ENCODE data around the gene ELK3. TPM values are rescaled to one million over a fixed set of nuclear protein-coding genes. Genes with fewer than 3 reads are reported as not detected.

Gene ELK3
- polyA plus RNA-seq, 1 of the 3 experiments (the other 2 are of a cell fraction), result 33.8 TPM

- Histone ChIP-seq H3K9me2 (no peaks in the 10 kb centered on the region), H3K4me3 (ENCODE audit: low read depth in 2 of 2, low read length in 1 of 2) (no peak overlapping the region), H3K9ac (no peak overlapping the region), H3K36me3 (replicated peaks in 1 of 2; ENCODE audit: control insufficient read depth in 1 of 2, insufficient read depth in 2 of 2, low read length in 1 of 2) (no peaks in the 10 kb centered on the region), H3K27ac (ENCODE audit: low read depth in 2 of 2, low read length in 1 of 2) (no peak overlapping the region), H4K20me1 (ENCODE audit: insufficient read depth) (no peaks in the 10 kb centered on the region), H2AFZ (ENCODE audit: low read depth) (no peak overlapping the region), H3F3A (replicated peaks; ENCODE audit: insufficient read depth) (peaks cover 6% of the 10 kb centered on the region), H3K9me3 (no peaks in the 10 kb centered on the region), H3K4me1 (ENCODE audit: control insufficient read depth in 1 of 2, insufficient read depth in 2 of 2, low read depth in 1 of 2, low read length in 1 of 2) (no peaks in the 10 kb centered on the region), H3K4me2 (no peak overlapping the region), H3K27me3 (ENCODE audit: insufficient read depth) (no peaks in the 10 kb centered on the region; the same call in 1 of the 2 replicates), H3K79me2 (ENCODE audit: insufficient read depth) (no peaks in the 10 kb centered on the region)
- DNase-seq, result no peak
- TF ChIP-seq MAX (IDR thresholded peaks at IDR 0.05; ENCODE audit: low read depth) (no peak), PBX3 (IDR thresholded peaks at IDR 0.05) (no peak)
- POLR2A ChIA-PET, result no interaction called here
- WGBS (ENCODE audit: low lambda C conversion rate), result 40% methylated on average over 4 of the region's 4 CpGs
- CTCF ChIA-PET, result no interaction called here
Observed at GRCh38 chr12:96172981-96173380, 21.2 kb upstream of the ELK3 start.

GRCh38 chr12:96176575-96176974, 17.6 kb upstream of the ELK3 start:
- H3K9me3 ChIP-seq, result no peaks in the 10 kb centered on the region
- H3K9ac ChIP-seq, result no peak overlapping the region
- H3K79me2 ChIP-seq (ENCODE audit: insufficient read depth), result no peaks in the 10 kb centered on the region
- ChIA-PET POLR2A (no interaction called here), CTCF (no interaction called here)
- no peak for DNase-seq
- no peaks in the 10 kb centered on the region for H3K36me3 ChIP-seq (replicated peaks in 1 of 2; ENCODE audit: control insufficient read depth in 1 of 2, insufficient read depth in 2 of 2, low read length in 1 of 2)
- H3K4me1 ChIP-seq (ENCODE audit: control insufficient read depth in 1 of 2, insufficient read depth in 2 of 2, low read depth in 1 of 2, low read length in 1 of 2), result no peaks in the 10 kb centered on the region
- no peak overlapping the region for H3K27ac ChIP-seq (ENCODE audit: low read depth in 2 of 2, low read length in 1 of 2)
- peaks cover 6% of the 10 kb centered on the region for H3F3A ChIP-seq (replicated peaks; ENCODE audit: insufficient read depth)
- no peak overlapping the region for H2AFZ ChIP-seq (ENCODE audit: low read depth)
- TF ChIP-seq TAF1 (IDR thresholded peaks at IDR 0.05; ENCODE audit: borderline replicate concordance, low read depth, low read length), result no peak
- no peak for TF ChIP-seq USF2 (IDR thresholded peaks at IDR 0.05; ENCODE audit: borderline replicate concordance, low read depth, low read length)
- TF ChIP-seq EZH2phosphoT487 (IDR thresholded peaks at IDR 0.05; ENCODE audit: borderline replicate concordance, low read depth), result no peak
- TF ChIP-seq TEAD4 (IDR thresholded peaks at IDR 0.05; ENCODE audit: borderline replicate concordance, insufficient read depth), result no peak
- TF ChIP-seq NRF1 (IDR thresholded peaks at IDR 0.05; ENCODE audit: low read depth, low read length), result no peak
- TF ChIP-seq GABPA (IDR thresholded peaks at IDR 0.05; ENCODE audit: low read depth), result no peak
- TF ChIP-seq REST (IDR thresholded peaks at IDR 0.05; ENCODE audit: low read depth, low read length), result no peak
- no peak for TF ChIP-seq TCF12 (IDR thresholded peaks at IDR 0.05)
- no peak for TF ChIP-seq CHD2 (IDR thresholded peaks at IDR 0.05; ENCODE audit: low read length, partially characterized antibody)
- TF ChIP-seq FOXM1 (IDR thresholded peaks at IDR 0.05; ENCODE audit: low read depth), result no peak
- TF ChIP-seq SIN3A (IDR thresholded peaks at IDR 0.05; ENCODE audit: borderline replicate concordance, low read depth, low read length), result no peak
- TF ChIP-seq USF1 (IDR thresholded peaks at IDR 0.05; ENCODE audit: borderline replicate concordance, low read depth), result no peak
- TF ChIP-seq IRF3 (IDR thresholded peaks at IDR 0.05; ENCODE audit: low read depth, low read length), result no peak
- no peaks in the 10 kb centered on the region for H3K9me2 ChIP-seq
- no peak overlapping the region for H3K4me3 ChIP-seq (ENCODE audit: low read depth in 2 of 2, low read length in 1 of 2)
- H3K27me3 ChIP-seq (ENCODE audit: insufficient read depth), result no peaks in the 10 kb centered on the region; the same call in 1 of the 2 replicates
- no peaks in the 10 kb centered on the region for H4K20me1 ChIP-seq (ENCODE audit: insufficient read depth)
- 62% methylated on average over 1 of the region's 1 CpG for WGBS (ENCODE audit: low lambda C conversion rate)
- H3K4me2 ChIP-seq, result no peak overlapping the region

Measured in SK-N-SH (cell line).